CD4-positive, alpha-beta T cell treated with Interleukin-17A for 4 hours (primary cell): ENCODE measurements around the gene OCA2.

Experiments
- DNase-seq: peaks from one replicate; pipeline ENCODE4 v3.0.0-alpha.2; 2020; ENCODE audit warnings: mixed read lengths

The OCA2 gene

GRCh38 chr15:27933562-27933961 lies 165.6 kb downstream of the OCA2 start:
- no peak for DNase-seq

GRCh38 chr15:27932600-27932999 lies 166.5 kb downstream of the OCA2 start:
- no peak for DNase-seq

DNA sequence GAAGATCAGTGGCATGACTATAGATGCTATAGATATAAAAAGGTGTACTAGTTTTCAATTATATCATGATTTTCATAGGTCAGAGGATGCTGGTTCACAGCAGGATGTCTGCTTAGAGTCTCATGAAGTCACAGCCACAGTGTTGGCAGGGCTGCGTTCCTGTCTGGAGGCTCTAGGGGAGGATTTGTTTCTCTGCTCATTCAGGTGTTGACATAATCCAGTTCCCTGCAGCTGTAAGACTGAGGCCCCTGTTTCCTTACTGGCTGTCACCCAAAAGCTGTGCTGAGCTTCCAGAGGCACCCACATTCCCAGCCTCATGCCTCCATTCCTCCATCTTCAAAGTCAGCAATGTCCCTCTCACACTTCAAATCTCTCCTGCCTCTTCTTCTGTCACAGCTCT lies 170.7 kb downstream of the OCA2 start:
- DNase-seq, result no peak

DNA sequence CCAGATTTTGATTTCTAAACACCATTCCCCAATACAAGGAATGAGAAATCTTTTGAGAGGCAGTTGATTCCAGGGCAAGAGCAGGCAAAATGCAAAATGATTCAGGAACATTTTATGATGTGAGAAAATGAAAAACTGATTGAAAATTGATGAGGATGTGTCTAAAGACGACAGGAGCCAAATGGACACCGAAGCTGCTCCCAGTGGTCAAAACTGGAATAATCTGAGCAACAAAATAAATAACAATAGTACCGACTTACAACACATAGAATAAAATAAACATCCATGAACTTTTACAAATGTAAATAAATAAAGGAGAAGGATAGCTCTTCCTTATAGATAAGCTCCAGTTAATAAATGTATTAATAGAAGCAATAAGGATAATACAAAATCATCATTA lies 186.8 kb downstream of the OCA2 start:
- DNase-seq, result no peak

GRCh38 chr15:27906802-27907201 lies 192.3 kb downstream of the OCA2 start:
- DNase-seq, result no peak

GRCh38 chr15:27903405-27903804 lies 195.7 kb downstream of the OCA2 start:
- DNase-seq, result no peak

GRCh38 chr15:27902680-27903385 lies 196.3 kb downstream of the OCA2 start:
- no peak for DNase-seq

DNA sequence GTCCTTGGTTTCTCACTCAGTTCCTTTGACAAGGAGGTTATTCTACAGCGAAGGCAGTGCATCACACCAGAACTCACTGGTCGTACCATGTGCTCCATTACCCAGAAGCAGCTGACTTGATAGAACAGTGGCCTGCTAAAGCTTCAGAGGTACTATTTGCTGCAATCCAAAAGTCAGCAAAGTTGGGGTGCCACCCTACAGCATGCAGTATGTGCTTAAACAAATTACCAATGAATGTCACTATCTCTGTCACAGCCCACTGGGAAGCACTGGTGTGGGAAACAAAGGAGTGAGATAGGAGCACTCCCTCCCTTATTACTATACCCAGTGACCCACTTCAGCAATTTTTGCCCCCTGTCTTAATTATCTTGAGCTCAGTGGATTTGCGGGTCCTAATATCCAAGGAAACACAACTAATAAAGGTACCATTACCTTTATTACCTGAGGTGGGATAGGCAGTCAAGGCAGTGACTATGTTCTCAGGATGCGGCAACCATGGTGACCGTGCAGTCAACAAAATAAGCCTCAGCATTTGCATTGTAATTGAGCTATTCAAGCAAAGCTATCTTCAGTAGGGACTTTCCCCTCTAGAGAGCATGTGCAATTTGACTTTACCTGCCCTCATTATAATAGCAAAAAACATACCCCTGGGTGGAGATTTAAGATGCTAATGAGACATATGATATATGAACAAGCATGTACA lies 199.4 kb downstream of the OCA2 start:
- DNase-seq, result no peak

DNA sequence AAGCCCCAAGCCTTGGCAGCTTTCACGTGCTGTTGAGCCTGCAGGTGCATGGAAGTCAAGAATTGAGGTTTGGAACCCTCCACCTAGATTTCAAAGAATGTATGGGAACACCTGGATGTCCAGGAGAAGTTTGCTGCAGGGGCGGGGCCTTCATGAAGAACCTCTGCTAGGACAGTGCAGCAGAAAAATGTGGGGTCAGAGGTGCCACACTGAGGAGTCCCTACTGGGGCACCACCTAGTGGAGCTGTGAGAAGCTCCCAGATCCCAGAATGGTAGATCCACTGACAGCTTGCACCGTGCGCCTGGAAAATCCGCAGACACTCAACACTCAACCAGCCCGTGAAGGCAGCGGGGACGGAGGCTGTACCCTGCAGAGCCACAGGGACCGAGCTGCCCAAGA lies 201.6 kb downstream of the OCA2 start:
- no peak for DNase-seq

DNA sequence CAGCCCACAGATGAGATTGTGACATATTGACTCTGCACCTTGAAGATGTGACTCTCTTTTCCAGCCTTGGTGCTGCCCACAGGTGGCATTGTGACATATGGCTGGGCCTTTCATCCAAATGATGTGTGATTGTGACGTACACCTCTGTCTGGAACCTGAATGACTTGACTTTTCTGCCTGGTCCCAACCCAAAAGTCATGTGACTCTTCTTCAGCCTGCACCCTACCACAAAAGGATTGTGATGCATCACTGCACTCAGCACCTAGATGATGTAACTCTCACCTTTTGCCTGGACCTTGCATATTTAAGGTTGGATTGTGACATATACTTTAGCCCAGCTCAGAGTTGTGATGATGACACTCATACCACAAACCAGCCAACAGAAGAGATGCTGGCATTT lies 204.5 kb downstream of the OCA2 start:
- DNase-seq, result no peak

GRCh38 chr15:27889258-27889657 lies 209.9 kb downstream of the OCA2 start:
- DNase-seq, result no peak

DNA sequence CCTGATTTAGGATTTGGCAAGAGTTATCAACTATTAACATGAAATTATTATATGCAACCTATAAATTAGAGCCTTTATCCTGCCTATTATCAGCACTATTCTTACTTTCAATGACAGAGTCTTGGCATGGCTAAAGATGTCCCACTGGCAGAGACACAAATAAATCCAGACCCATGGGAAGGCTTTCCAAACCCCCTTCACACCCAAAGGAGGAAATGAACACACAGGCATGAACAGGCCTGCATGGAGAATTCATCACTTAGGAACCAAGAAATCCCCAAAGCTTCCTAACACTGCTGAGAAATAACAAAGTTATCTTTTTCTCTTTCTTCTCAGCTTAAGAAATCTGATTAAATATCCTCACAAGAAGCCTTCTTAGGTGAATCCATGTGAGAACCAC lies 213.9 kb downstream of the OCA2 start:
- DNase-seq, result no peak

DNA sequence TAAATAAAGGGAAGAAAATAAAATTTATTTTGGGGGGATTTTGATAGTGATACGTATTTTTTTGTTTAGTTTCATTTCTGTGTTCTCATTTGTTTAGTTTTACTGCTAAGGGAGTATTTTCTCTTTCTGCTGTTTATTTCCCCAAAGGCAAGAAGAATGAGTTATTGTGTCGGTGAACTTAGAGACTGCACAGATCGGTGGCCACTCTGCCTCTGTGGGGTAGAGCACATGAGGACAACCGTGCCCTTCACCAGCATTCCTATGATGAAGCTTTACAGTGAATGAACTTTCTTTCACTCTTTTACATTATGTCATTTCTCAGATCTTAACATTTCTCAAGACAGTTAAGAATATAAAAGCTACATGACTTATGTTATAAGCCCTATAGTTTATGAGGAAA lies 214.4 kb downstream of the OCA2 start:
- no peak for DNase-seq

DNA sequence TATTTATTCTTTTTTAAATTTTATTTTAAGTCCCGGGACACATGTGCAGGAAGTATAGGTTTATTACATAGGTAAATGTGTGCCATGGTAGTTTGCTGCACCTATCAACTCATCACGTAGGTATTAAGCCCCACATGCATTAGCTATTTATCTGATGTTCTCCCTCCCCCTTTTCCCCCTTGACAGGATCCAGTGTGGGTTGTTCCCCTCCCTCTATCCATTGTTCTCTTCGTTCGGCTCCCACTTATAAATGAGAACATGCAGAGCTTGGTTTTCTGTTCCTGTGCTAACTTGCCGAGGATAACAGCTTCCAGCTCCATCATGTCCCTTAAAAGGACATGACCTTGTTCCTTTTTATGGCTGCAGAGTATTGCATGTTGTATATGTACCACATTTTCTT lies 220.3 kb downstream of the OCA2 start:
- DNase-seq, result no peak

DNA sequence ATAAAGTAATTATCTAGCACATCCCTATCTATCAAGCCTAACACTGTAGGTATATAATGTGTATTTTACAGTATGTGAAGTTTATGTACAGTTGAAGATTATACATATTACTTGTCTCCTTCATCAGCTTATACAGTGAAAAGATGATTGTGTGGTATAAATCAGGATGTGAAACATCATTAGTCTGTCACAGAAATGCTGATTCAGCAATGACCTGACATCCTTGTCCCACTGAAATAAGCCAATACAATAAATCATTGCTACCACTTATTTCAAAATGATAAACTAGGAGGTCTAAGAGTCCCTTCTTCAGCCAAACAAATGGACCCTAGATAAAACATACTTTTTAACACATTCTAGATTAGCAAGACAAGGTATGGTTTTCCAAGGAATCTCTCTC lies 225.3 kb downstream of the OCA2 start:
- no peak for DNase-seq

GRCh38 chr15:27873039-27873438 lies 226.1 kb downstream of the OCA2 start:
- DNase-seq, result no peak

GRCh38 chr15:27872355-27872754 lies 226.8 kb downstream of the OCA2 start:
- no peak for DNase-seq

DNA sequence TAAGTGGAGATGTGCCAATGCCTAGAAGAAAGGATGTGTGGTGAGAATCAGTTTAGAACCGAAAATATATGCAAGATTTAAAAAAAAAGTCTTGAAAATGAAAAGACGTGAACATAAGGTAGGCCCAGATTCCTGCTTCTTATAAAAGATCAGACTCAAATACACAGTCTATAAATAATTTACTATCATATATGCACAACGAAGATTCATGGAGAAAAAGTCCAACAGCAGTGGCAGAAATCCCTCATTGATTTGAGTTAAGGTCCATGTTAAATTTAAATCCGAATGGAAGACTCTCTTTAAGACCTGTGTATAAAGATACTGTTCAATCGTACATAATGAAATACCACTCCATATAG lies 227.2 kb downstream of the OCA2 start:
- no peak for DNase-seq

DNA sequence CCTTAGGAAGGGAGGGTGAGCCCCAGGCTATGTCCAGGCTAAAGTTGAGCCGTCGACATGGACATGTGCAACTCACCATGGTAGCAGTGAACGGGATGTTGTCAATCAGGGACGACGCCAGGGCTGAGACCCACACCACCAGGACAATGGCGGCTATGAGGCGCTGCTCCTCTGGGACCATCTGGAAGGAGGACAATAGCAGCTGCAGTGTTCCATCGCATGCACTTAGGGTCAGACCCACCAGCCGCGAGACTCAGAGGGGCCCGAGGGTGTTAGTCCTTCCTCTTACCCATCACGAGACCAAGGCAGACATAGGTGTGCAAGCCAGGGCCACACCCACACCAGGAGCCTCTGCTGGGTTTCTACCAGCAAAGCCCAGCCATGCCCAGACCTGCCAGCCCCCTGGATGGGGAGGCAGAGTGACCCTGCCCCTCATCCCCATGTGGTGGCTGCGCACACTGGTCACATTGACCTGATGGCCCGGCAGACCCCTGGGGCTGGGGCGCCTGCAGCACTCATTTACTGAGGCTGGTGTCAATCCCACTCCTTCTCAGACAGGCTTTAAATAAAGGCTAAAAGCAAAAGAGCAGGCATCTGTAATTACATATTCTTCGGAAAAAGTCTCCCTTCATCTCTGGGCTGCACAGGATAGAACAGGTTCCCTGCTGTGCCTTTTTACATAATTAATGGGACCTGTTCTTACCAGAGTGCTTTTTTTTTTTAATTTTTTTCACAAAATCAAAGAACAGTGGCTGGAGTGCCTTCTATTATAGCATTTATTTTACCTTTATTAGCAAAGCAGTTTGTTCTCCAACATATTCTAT lies 227.8 kb downstream of the OCA2 start:
- DNase-seq, result no peak

- no peak for DNase-seq
These were observed 228.8 kb downstream of the OCA2 start for GRCh38 chr15:27870320-27870719.

- DNase-seq, result no peak
These were observed 229.3 kb downstream of the OCA2 start for GRCh38 chr15:27869697-27870281.

- DNase-seq, result no peak
These were observed 230.2 kb downstream of the OCA2 start for GRCh38 chr15:27868828-27869404.

- no peak for DNase-seq
These were observed 231.3 kb downstream of the OCA2 start for GRCh38 chr15:27867861-27868260.
